Left lung (tissue), 14 donors: ENCODE measurements around the gene QSOX2. TPM values are rescaled to one million over a fixed set of nuclear protein-coding genes. Genes with fewer than 3 reads are reported as not detected.

Source experiments
- ATAC-seq: fragments of 200-7000 bp; cut with Tn5 transposase; one replicate; pipeline ENCODE4 v1.9.1; 2020; ENCODE audit warnings: moderate library complexity
- DNase-seq, 4 donors: peaks; one replicate each; pipeline ENCODE4 v3.0.0-alpha.2; 2013 to 2020
- H3K27ac ChIP-seq, 2 donors: fragments of 200-600 bp; sonication (generic) in 1 of 2; one replicate each; pipeline versions ENCODE4 v1.5.0 to v1.8.0; 2020 to 2021
- H3K27me3 ChIP-seq, 2 donors: fragments of 200-600 bp; sonication (generic) in 1 of 2; one replicate each; pipeline versions ENCODE4 v1.5.0 to v1.8.0; 2020 to 2021
- H3K36me3 ChIP-seq, 2 donors: fragments of 200-600 bp; sonication (generic) in 1 of 2; one replicate each; pipeline versions ENCODE4 v1.5.0 to v1.8.0; 2020 to 2021
- H3K4me1 ChIP-seq, 2 donors: fragments of 200-600 bp; one replicate each; pipeline ENCODE4 v1.8.0; 2021
- H3K4me3 ChIP-seq, 2 donors: fragments of 200-600 bp; sonication (generic) in 1 of 2; one replicate each; pipeline versions ENCODE4 v1.5.0 to v1.8.0; 2020 to 2021; ENCODE audit warnings: mild to moderate bottlenecking in 1 of 2
- H3K9me3 ChIP-seq, 2 donors: fragments of 200-600 bp; sonication (generic) in 1 of 2; one replicate each; pipeline versions ENCODE4 v1.5.0 to v1.8.0; 2020 to 2021
- CTCF ChIP-seq, 2 donors: fragments of 200-600 bp; sonication (generic) in 1 of 2; IDR thresholded peaks; one replicate each; pipeline versions ENCODE4 v1.5.0 to v1.8.0; 2021; ENCODE audit warnings: antibody characterized with exemption in 2 of 2
- intact Hi-C, 2 donors: fragments of 100-400 bp; cut with DNase I; formaldehyde crosslinking; loops; one replicate each; pipeline versions ENCODE4 v1.11.2 to v1.14.2; 2022
- long read RNA-seq, 12 donors: library from polyadenylated mRNA in 2 of 12; unstranded in 2 of 12; transcript quantifications; one replicate each; pipeline ENCODE4 v2.0.0 and lab custom pipeline, GENCODE V29; 2019 to 2026
- polyA plus RNA-seq, 6 donors: library from polyadenylated mRNA; unstranded; fragments of 120-200 nt; gene quantifications; one replicate each; pipeline ENCODE4 v1.2.1, GENCODE V29; 2013; ENCODE audit not compliant: insufficient read length in 6 of 6
- total RNA-seq, 2 donors: library from RNA; stranded (reverse); fragmentation: NEBNext Ultra II Directional; extraction: Animal tissue kit (Norgen Biotek cat#: 25700); gene quantifications; one replicate each; pipeline ENCODE4 v1.2.1, GENCODE V29; 2021
- donor health status: DM: no; HTN: yes; CAD: no.
- donor health status: DM: no; HTN: no; CAD: no.

QSOX2 gene
- total RNA-seq (10 to 100 TPM; 10.5 to 13.6 TPM), polyA plus RNA-seq (10 to 100 TPM in 5 of 6 donors, 1 to 10 TPM in 1; 9.5 to 15.4 (median 12.0) TPM)
- long read RNA-seq, donor 1, full-length matches to known transcripts = 1 of 1 reads
- long read RNA-seq, donor 1, partial matches to known transcripts = 0 of 1 reads
- long read RNA-seq, donor 1, other reads (novel, unspliced or antisense) = 0 of 1 reads
- long read RNA-seq, donor 2, full-length matches to known transcripts = 1 of 1 reads
- long read RNA-seq, donor 2, partial matches to known transcripts = 0 of 1 reads
- long read RNA-seq, donor 2, other reads (novel, unspliced or antisense) = 0 of 1 reads
- long read RNA-seq, donor 3 = 0 reads
- long read RNA-seq, donor 4, partial matches to known transcripts = 0 of 1 reads
- long read RNA-seq, donor 4, other reads (novel, unspliced or antisense) = 1 of 1 reads
- long read RNA-seq, donor 5, full-length matches to known transcripts = 1 of 1 reads
- long read RNA-seq, donor 5, partial matches to known transcripts = 0 of 1 reads
- long read RNA-seq, donor 5, other reads (novel, unspliced or antisense) = 0 of 1 reads
- long read RNA-seq, donor 6, full-length matches to known transcripts = 2 of 2 reads
- long read RNA-seq, donor 6, partial matches to known transcripts = 0 of 2 reads
- long read RNA-seq, donor 6, other reads (novel, unspliced or antisense) = 0 of 2 reads
- long read RNA-seq, donor 7 = 0 reads
- long read RNA-seq, donor 8 = 0 reads
- long read RNA-seq, donor 9 = 0 reads
- long read RNA-seq, donor 10 = 0 reads
- long read RNA-seq, donor 11, full-length matches to known transcripts = 2 of 2 reads
- long read RNA-seq, donor 11, partial matches to known transcripts = 0 of 2 reads
- long read RNA-seq, donor 11, other reads (novel, unspliced or antisense) = 0 of 2 reads
- long read RNA-seq, donor 12, full-length matches to known transcripts = 1 of 1 reads
- long read RNA-seq, donor 12, partial matches to known transcripts = 0 of 1 reads
- long read RNA-seq, donor 12, other reads (novel, unspliced or antisense) = 0 of 1 reads

- Histone ChIP-seq H3K27ac (no peak within 1 kb of the TSS), H3K27me3 (no peaks in the 10 kb centered on the region), H3K4me3 (peak within 1 kb of the TSS; percentile 76 to 79), H3K4me1 (peaks cover 9 to 14% of the 10 kb centered on the region in 2 donors), H3K36me3 (no peaks in the 10 kb centered on the region), H3K9me3 (no peaks in the 10 kb centered on the region)
- ATAC-seq (peak; percentile 92), DNase-seq (peak; percentile 71 to 93 (median 86))
- no peak for TF ChIP-seq CTCF (IDR thresholded peaks at IDR 0.05)
- intact Hi-C loops = no loop called here
Measured at GRCh38 chr9:136245219-136246150, at the start of gene QSOX2. Gene QSOX2, minus strand, starts transcription at chr9:136245812. Its CDS starts 9 bp downstream, at chr9:136245803.

- intact Hi-C loops = no loop called here
- DNase-seq (peak in 1 of 4 donors; percentile 41), ATAC-seq (no peak)
- Histone ChIP-seq H3K27me3 (peaks cover 0 to 32% of the 10 kb centered on the region in 2 donors), H3K4me3 (no peak overlapping the region), H3K4me1 (no peaks in the 10 kb centered on the region), H3K36me3 (no peaks in the 10 kb centered on the region), H3K9me3 (no peaks in the 10 kb centered on the region), H3K27ac (no peak overlapping the region)
- no peak for TF ChIP-seq CTCF (IDR thresholded peaks at IDR 0.05)
Measured at GRCh38 chr9:136295055-136295454, 49.4 kb upstream of the QSOX2 start.

GRCh38 chr9:136294437-136294836 is 48.8 kb upstream of the QSOX2 start:
- DNase-seq (peak in 1 of 4 donors; percentile 60), ATAC-seq (no peak)
- Histone ChIP-seq H3K9me3 (no peaks in the 10 kb centered on the region), H3K4me1 (no peaks in the 10 kb centered on the region), H3K4me3 (no peak overlapping the region), H3K27ac (no peak overlapping the region), H3K36me3 (no peaks in the 10 kb centered on the region), H3K27me3 (peaks cover 0 to 38% of the 10 kb centered on the region in 2 donors)
- intact Hi-C loops = no loop called here
- TF ChIP-seq CTCF (IDR thresholded peaks at IDR 0.05) = no peak

GRCh38 chr9:136293476-136294077 is 48.0 kb upstream of the QSOX2 start:
- TF ChIP-seq CTCF (IDR thresholded peaks at IDR 0.05) = no peak
- Histone ChIP-seq H3K36me3 (no peaks in the 10 kb centered on the region), H3K27ac (no peak overlapping the region), H3K27me3 (peaks cover 0 to 40% of the 10 kb centered on the region in 2 donors), H3K4me1 (no peaks in the 10 kb centered on the region), H3K4me3 (no peak overlapping the region), H3K9me3 (no peaks in the 10 kb centered on the region)
- no peak for ATAC-seq
- intact Hi-C loops = no loop called here
- peak in 1 of 4 donors; percentile 14 for DNase-seq
